Measurements from ENCODE around the gene NEUROD6. TPM values are rescaled to one million over a fixed set of nuclear protein-coding genes. Genes with fewer than 3 reads are reported as not detected.

The NEUROD6 gene
- total RNA-seq, 1 experiment from 2014 or later = not detected

- ATAC-seq = no peak
- ChIA-PET CTCF (no interaction called here), POLR2A (no interaction called here)
- Histone ChIP-seq H3K36me3 (ENCODE audit: control insufficient read depth, insufficient read depth, low read length) (no peaks in the 10 kb centered on the region; the same call in 1 of the 2 replicates), H3K9me3 (ENCODE audit: control insufficient read depth, insufficient read depth, low read depth, low read length) (no peaks in the 10 kb centered on the region), H3K27me3 (ENCODE audit: control insufficient read depth, insufficient read depth, low read length) (peaks cover 28% of the 10 kb centered on the region), H3K4me1 (ENCODE audit: control insufficient read depth, insufficient read depth, low read length) (no peaks in the 10 kb centered on the region), H3K27ac (ENCODE audit: low read length) (no peak overlapping the region), H3K4me3 (ENCODE audit: low read depth in 2 of 2, low read length in 2 of 2) (no peak overlapping the region)
- BruUV-seq (replicated peaks) = no TSS peak
- no peak for TF ChIP-seq CTCF (IDR thresholded peaks at IDR 0.05)
- TF ChIP-seq TCF7L2 (IDR thresholded peaks at IDR 0.05; ENCODE audit: low read depth, low read length) = no peak
- no peak for TF ChIP-seq POLR2AphosphoS5 (IDR thresholded peaks at IDR 0.05; ENCODE audit: low read depth, low read length)
- TF ChIP-seq SIN3A (IDR thresholded peaks at IDR 0.05; ENCODE audit: borderline replicate concordance, insufficient read depth, low read depth, low read length) = no peak
- intact Hi-C loops (cut with micrococcal nuclease; ENCODE audit: unreplicated experiment) = loop anchor here (10.0 kb wide), 1 partner anchor 204 kb away; no protein-coding TSS in a partner anchor
- no peak for DNase-seq (ENCODE audit: low read depth, low spot score)
- in situ Hi-C loops (cut with HindIII; ENCODE audit: low pct_unique_long_range_greater_than_20kb, low sequenced_read_pairs) = no loop called here
Observed at GRCh38 chr7:31338706-31339105, 1.8 kb downstream of the NEUROD6 start.

GRCh38 chr7:31337002-31337565, 3.4 kb downstream of the NEUROD6 start:
- no peak overlapping the region for H3K27ac ChIP-seq (ENCODE audit: low read length)
- DNase-seq (ENCODE audit: low read depth, low spot score) = no peak
- no peak for TF ChIP-seq POLR2AphosphoS5 (IDR thresholded peaks at IDR 0.05; ENCODE audit: low read depth, low read length)
- no peak for TF ChIP-seq REST (IDR thresholded peaks at IDR 0.05; ENCODE audit: insufficient read depth in 1 of 2, low read depth in 2 of 2, low read length in 1 of 2)
- no peak for TF ChIP-seq TCF7L2 (IDR thresholded peaks at IDR 0.05; ENCODE audit: low read depth, low read length)
- TF ChIP-seq CTCF (IDR thresholded peaks at IDR 0.05) = no peak
- TF ChIP-seq SIN3A (IDR thresholded peaks at IDR 0.05; ENCODE audit: borderline replicate concordance, insufficient read depth, low read depth, low read length) = no peak
- in situ Hi-C loops (cut with HindIII; ENCODE audit: low pct_unique_long_range_greater_than_20kb, low sequenced_read_pairs) = no loop called here
- no TSS peak for BruUV-seq (replicated peaks)
- no peaks in the 10 kb centered on the region; the same call in 1 of the 2 replicates for H3K36me3 ChIP-seq (ENCODE audit: control insufficient read depth, insufficient read depth, low read length)
- ChIA-PET POLR2A (no interaction called here), CTCF (no interaction called here)
- H3K4me1 ChIP-seq (ENCODE audit: control insufficient read depth, insufficient read depth, low read length) = no peaks in the 10 kb centered on the region
- H3K4me3 ChIP-seq (ENCODE audit: low read depth in 2 of 2, low read length in 2 of 2) = no peak overlapping the region
- peaks cover 25% of the 10 kb centered on the region for H3K27me3 ChIP-seq (ENCODE audit: control insufficient read depth, insufficient read depth, low read length)
- intact Hi-C loops (cut with micrococcal nuclease; ENCODE audit: unreplicated experiment) = loop anchor here (10.0 kb wide), 1 partner anchor 202 kb away; no protein-coding TSS in a partner anchor
- H3K9me3 ChIP-seq (ENCODE audit: control insufficient read depth, insufficient read depth, low read depth, low read length) = no peaks in the 10 kb centered on the region
- ATAC-seq = no peak

Measured in Panc1 (cell line).